ENCODE data around the gene CLEC16A.

The CLEC16A gene

GRCh38 chr16:11061629-11062270, 117.4 kb downstream of the CLEC16A start:
- H2AFZ ChIP-seq (ENCODE audit: low read depth, low read length) = no peak overlapping the region
- no peaks in the 10 kb centered on the region for H4K20me1 ChIP-seq (ENCODE audit: insufficient read depth, low read length)
- TF ChIP-seq CTCF (IDR thresholded peaks at IDR 0.05; ENCODE audit: borderline replicate concordance, extremely low read depth, low read length, poor library complexity, severe bottlenecking) (no peak), EZH2 (IDR thresholded peaks at IDR 0.05; ENCODE audit: borderline replicate concordance, low read depth, low read length, severe bottlenecking) (no peak)
- no peaks in the 10 kb centered on the region for H3K79me2 ChIP-seq (ENCODE audit: insufficient read depth, low read length)
- H3K4me2 ChIP-seq (ENCODE audit: insufficient read depth, low read length) = no peak overlapping the region
- DNase-seq = no peak
- no peak for ATAC-seq (ENCODE audit: insufficient read depth, low read depth)
- no peaks in the 10 kb centered on the region for H3K27me3 ChIP-seq (ENCODE audit: insufficient read depth, low read length, poor library complexity)
- H3K36me3 ChIP-seq (ENCODE audit: insufficient read depth, low read length) = peaks cover 62% of the 10 kb centered on the region
- peaks cover 17% of the 10 kb centered on the region for H3K4me1 ChIP-seq (ENCODE audit: insufficient read depth, low read length)
- H3K9ac ChIP-seq (ENCODE audit: low read depth, low read length) = no peak overlapping the region
- no peak overlapping the region for H3K4me3 ChIP-seq (ENCODE audit: low read depth in 1 of 2, low read length in 2 of 2)
- H3K9me3 ChIP-seq (ENCODE audit: insufficient read depth, low read length, severe bottlenecking) = no peaks in the 10 kb centered on the region
- 0 out of 2 replicates have a peak overlapping the region, but pooled peaks have one; percentile 30 for H3K27ac ChIP-seq (ENCODE audit: low read length)

GRCh38 chr16:11063448-11064201, 119.3 kb downstream of the CLEC16A start:
- Histone ChIP-seq H3K4me2 (ENCODE audit: insufficient read depth, low read length) (no peak overlapping the region), H3K36me3 (ENCODE audit: insufficient read depth, low read length) (peaks cover 56% of the 10 kb centered on the region), H3K27me3 (ENCODE audit: insufficient read depth, low read length, poor library complexity) (no peaks in the 10 kb centered on the region), H3K4me1 (ENCODE audit: insufficient read depth, low read length) (peaks cover 25% of the 10 kb centered on the region), H3K79me2 (ENCODE audit: insufficient read depth, low read length) (no peaks in the 10 kb centered on the region), H3K9me3 (ENCODE audit: insufficient read depth, low read length, severe bottlenecking) (no peaks in the 10 kb centered on the region), H3K9ac (ENCODE audit: low read depth, low read length) (no peak overlapping the region), H3K27ac (ENCODE audit: low read length) (peak overlapping the region; percentile 44), H3K4me3 (ENCODE audit: low read depth in 1 of 2, low read length in 2 of 2) (no peak overlapping the region), H2AFZ (ENCODE audit: low read depth, low read length) (no peak overlapping the region), H4K20me1 (ENCODE audit: insufficient read depth, low read length) (no peaks in the 10 kb centered on the region)
- no peak for ATAC-seq (ENCODE audit: insufficient read depth, low read depth)
- DNase-seq = no peak
- TF ChIP-seq EZH2 (IDR thresholded peaks at IDR 0.05; ENCODE audit: borderline replicate concordance, low read depth, low read length, severe bottlenecking) (no peak), CTCF (IDR thresholded peaks at IDR 0.05; ENCODE audit: borderline replicate concordance, extremely low read depth, low read length, poor library complexity, severe bottlenecking) (no peak)

GRCh38 chr16:11064202-11064540, 119.8 kb downstream of the CLEC16A start:
- no peak overlapping the region; the same call in 1 of the 2 replicates for H3K27ac ChIP-seq (ENCODE audit: low read length)
- no peak overlapping the region for H3K4me2 ChIP-seq (ENCODE audit: insufficient read depth, low read length)
- TF ChIP-seq EZH2 (IDR thresholded peaks at IDR 0.05; ENCODE audit: borderline replicate concordance, low read depth, low read length, severe bottlenecking) (no peak), CTCF (IDR thresholded peaks at IDR 0.05; ENCODE audit: borderline replicate concordance, extremely low read depth, low read length, poor library complexity, severe bottlenecking) (no peak)
- no peaks in the 10 kb centered on the region for H3K27me3 ChIP-seq (ENCODE audit: insufficient read depth, low read length, poor library complexity)
- no peak overlapping the region for H2AFZ ChIP-seq (ENCODE audit: low read depth, low read length)
- no peaks in the 10 kb centered on the region for H3K79me2 ChIP-seq (ENCODE audit: insufficient read depth, low read length)
- peaks cover 56% of the 10 kb centered on the region for H3K36me3 ChIP-seq (ENCODE audit: insufficient read depth, low read length)
- ATAC-seq (ENCODE audit: insufficient read depth, low read depth) (no peak), DNase-seq (no peak)
- H3K9me3 ChIP-seq (ENCODE audit: insufficient read depth, low read length, severe bottlenecking) = no peaks in the 10 kb centered on the region
- no peak overlapping the region for H3K9ac ChIP-seq (ENCODE audit: low read depth, low read length)
- no peak overlapping the region for H3K4me3 ChIP-seq (ENCODE audit: low read depth in 1 of 2, low read length in 2 of 2)
- H4K20me1 ChIP-seq (ENCODE audit: insufficient read depth, low read length) = no peaks in the 10 kb centered on the region
- H3K4me1 ChIP-seq (ENCODE audit: insufficient read depth, low read length) = peaks cover 25% of the 10 kb centered on the region
